Transverse colon (tissue), 4 donors: Measurements from ENCODE around the gene USP17L30. TPM values are rescaled to one million over a fixed set of nuclear protein-coding genes. Genes with fewer than 3 reads are reported as not detected.
"Not testable (repeated sequence)": the region's sequence is repeated elsewhere in the genome, so short reads cannot be mapped to it uniquely, and the experiment has no call there.

ENCODE experiments used
- DNase-seq: peaks from one replicate; pipeline ENCODE4 v3.0.0-alpha.2; 2019
- H3K27ac ChIP-seq, 4 donors: fragments of 200-600 bp; sonication (generic); 2 replicates each; pipeline ENCODE4 v1.5.1; 2016 to 2018; ENCODE audit warnings: inconsistent platforms in 4 of 4
- H3K27me3 ChIP-seq: fragments of 200-600 bp; sonication (generic); 2 replicates; pipeline ENCODE4 v1.5.1; 2017; ENCODE audit warnings: inconsistent platforms
- H3K36me3 ChIP-seq, 4 donors: fragments of 200-600 bp; sonication (generic); 2 replicates each; pipeline ENCODE4 v1.5.1; 2017 to 2019; ENCODE audit warnings: inconsistent platforms in 4 of 4
- H3K4me1 ChIP-seq, 4 donors: fragments of 200-600 bp; sonication (generic); 2 replicates each; pipeline ENCODE4 v1.5.1; 2017 to 2020; ENCODE audit warnings: inconsistent platforms in 4 of 4
- H3K4me3 ChIP-seq, 4 donors: fragments of 200-600 bp; sonication (generic); 1 replicate in 1 of 4; 2 replicates in 3 of 4; pipeline versions ENCODE4 v1.5.1 to v1.6.1; 2017 to 2019; ENCODE audit warnings: inconsistent platforms in 4 of 4
- H3K9me3 ChIP-seq, 2 donors: fragments of 200-600 bp; sonication (generic); 2 replicates each; pipeline ENCODE4 v1.5.1; 2017 to 2019; ENCODE audit warnings: inconsistent platforms in 2 of 2
- EP300 ChIP-seq: sonication (generic); formaldehyde crosslinking; IDR thresholded peaks from one replicate; pipeline ENCODE4 v1.6.1; 2017; ENCODE audit warnings: antibody characterized with exemption, low read depth
- POLR2A ChIP-seq: fragments of 450-650 bp; IDR thresholded peaks from one replicate; pipeline ENCODE4 v1.6.1; 2016; ENCODE audit warnings: antibody characterized with exemption, mild to moderate bottlenecking, moderate library complexity
- POLR2AphosphoS5 ChIP-seq, 3 donors: sonication (generic); formaldehyde crosslinking; IDR thresholded peaks; one replicate each; pipeline ENCODE4 v1.6.1; 2016; ENCODE audit warnings: antibody characterized with exemption in 3 of 3
- WGBS, 2 donors: methylation state at CpG; one replicate each; pipeline ENCODE4 v1.1.5; 2018; ENCODE audit warnings: low coverage in 1 of 2; 5-methylcytosine and 5-hydroxymethylcytosine counted together
- in situ Hi-C, 4 donors: fragments of 200-750 bp; cut with MboI; loops; one replicate each; pipeline versions ENCODE4 v1.15.0 to v1.15.1; 2017; ENCODE audit warnings: low sequenced_read_pairs in 3 of 4, low pct_ligation_motif_present in 1 of 4, low pct_unique_long_range_greater_than_20kb in 1 of 4
- intact Hi-C: fragments of 100-400 bp; cut with DNase I; formaldehyde crosslinking; loops from one replicate; pipeline ENCODE4 v1.15.1; 2023; ENCODE audit warnings: low total_unique reads
- total RNA-seq, 4 donors: library from RNA; depleted of rRNA; stranded (reverse); fragments of >200 nt; gene quantifications; one replicate each; pipeline ENCODE4 v1.1.0, GENCODE V29; 2016
- TF ChIP-seq, protein P1 (sequence below), 5 experiments: fragments of 200-600 bp in 3 of 5; fragments of 450-650 bp in 2 of 5; sonication (generic) in 3 of 5; IDR thresholded peaks; 1 replicate in 2 of 5; 2 replicates in 3 of 5; pipeline ENCODE4 v1.5.1; 2016 to 2017; ENCODE audit warnings: antibody characterized with exemption in 5 of 5, inconsistent platforms in 3 of 5, mild to moderate bottlenecking in 2 of 5, moderate library complexity in 1 of 5

Gene USP17L30
- total RNA-seq, 4 donors from 2014 or later: not detected

DNA sequence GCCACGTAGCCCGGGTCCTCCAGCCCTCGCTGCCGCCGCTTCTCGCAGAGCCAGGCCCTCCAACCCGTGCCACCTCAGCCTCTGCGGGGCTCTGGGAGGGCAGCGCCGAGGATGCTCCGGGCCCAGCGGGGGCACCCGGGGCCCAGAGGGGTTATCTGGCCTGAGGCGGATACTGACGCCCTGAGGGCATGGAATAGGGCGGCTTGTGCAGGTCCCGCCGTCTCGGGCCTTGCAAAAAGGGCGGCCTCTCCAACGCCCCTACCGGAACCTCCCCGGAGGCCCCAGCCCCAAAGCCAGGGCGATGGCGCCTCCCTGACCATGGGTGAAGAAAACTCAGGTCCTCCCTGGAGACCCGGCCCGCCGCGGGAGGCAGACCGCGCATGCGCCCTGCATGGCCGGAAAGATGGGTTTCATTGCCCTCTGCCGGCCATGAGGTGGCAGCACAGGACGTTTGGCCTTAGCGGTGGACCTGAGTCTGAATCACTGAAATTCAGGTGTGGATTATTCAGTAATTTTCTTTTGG is 18.1 kb downstream of the USP17L30 start:
- intact Hi-C loops, H3K4me1 ChIP-seq, H3K9me3 ChIP-seq, H3K27me3 ChIP-seq, H3K36me3 ChIP-seq, in situ Hi-C loops, H3K27ac ChIP-seq: not testable (repeated sequence)
- DNase-seq: peak; percentile 64
- 21% methylated on average over 18 of the region's 36 CpGs; no CpG with 5 or more reads in 1 of the 2 donors for WGBS, 2 donors
- TF ChIP-seq, protein P1, sequence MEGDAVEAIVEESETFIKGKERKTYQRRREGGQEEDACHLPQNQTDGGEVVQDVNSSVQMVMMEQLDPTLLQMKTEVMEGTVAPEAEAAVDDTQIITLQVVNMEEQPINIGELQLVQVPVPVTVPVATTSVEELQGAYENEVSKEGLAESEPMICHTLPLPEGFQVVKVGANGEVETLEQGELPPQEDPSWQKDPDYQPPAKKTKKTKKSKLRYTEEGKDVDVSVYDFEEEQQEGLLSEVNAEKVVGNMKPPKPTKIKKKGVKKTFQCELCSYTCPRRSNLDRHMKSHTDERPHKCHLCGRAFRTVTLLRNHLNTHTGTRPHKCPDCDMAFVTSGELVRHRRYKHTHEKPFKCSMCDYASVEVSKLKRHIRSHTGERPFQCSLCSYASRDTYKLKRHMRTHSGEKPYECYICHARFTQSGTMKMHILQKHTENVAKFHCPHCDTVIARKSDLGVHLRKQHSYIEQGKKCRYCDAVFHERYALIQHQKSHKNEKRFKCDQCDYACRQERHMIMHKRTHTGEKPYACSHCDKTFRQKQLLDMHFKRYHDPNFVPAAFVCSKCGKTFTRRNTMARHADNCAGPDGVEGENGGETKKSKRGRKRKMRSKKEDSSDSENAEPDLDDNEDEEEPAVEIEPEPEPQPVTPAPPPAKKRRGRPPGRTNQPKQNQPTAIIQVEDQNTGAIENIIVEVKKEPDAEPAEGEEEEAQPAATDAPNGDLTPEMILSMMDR (IDR thresholded peaks at IDR 0.05): peak; percentile 52 to 62 (median 58)
- H3K4me3 ChIP-seq: peak overlapping the region in 3 of 4 donors; percentile 42 to 57 (median 47)

DNA sequence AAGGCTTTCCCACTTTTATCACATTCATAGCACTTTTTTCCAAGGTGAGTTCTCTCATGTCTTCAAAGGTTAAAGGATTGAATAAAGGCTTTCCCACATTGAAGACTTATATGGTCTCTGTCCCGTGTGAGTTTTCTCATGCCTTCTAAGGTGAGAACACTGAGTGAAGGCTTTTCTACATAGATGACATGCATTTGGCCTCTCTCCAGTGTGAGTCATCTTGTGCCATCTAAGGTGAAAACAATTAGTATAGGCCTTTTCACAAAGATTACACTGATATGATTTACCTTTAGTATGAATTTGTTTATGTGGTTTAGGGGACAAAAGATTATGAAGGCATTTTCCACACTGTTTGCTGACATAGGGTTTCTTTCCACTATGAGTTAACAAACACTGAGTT is 21.2 kb downstream of the USP17L30 start:
- in situ Hi-C loops (no loop called here), intact Hi-C loops (no loop called here)
- Histone ChIP-seq H3K9me3 (no peaks in the 10 kb centered on the region), H3K4me1 (peaks cover 0 to 2% (median 0%) of the 10 kb centered on the region in 4 donors), H3K27ac (no peak overlapping the region), H3K4me3 (no peak overlapping the region), H3K36me3 (no peaks in the 10 kb centered on the region), H3K27me3 (no peaks in the 10 kb centered on the region)
- no peak for DNase-seq
- 63% methylated on average over 1 of the region's 1 CpG; no CpG with 5 or more reads in 1 of the 2 donors for WGBS, 2 donors
- no peak for TF ChIP-seq POLR2A
- TF ChIP-seq, protein P1 (IDR thresholded peaks at IDR 0.05): no peak
- no peak for TF ChIP-seq EP300
- TF ChIP-seq POLR2AphosphoS5 (IDR thresholded peaks at IDR 0.05): no peak

DNA sequence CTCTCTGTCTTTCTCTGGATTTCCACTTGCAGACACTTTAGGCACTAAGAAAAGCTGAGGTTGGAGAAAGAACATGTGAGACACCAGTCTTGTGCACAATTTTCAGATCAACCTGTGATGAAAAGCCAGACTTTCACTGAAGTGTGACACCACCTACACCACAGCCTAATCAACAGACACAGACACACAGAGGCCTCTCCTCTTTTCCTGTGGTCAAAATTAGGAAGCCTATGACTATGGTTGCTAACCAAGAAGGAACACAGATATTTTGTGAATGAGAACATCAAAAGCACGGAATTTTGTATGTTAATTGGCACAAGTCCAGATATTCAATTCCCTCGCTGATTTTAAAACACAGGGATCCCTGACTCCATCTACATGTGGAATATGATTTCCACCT is 26.1 kb downstream of the USP17L30 start:
- H3K4me3 ChIP-seq, H3K27me3 ChIP-seq, DNase-seq, H3K9me3 ChIP-seq, H3K36me3 ChIP-seq, in situ Hi-C loops, H3K4me1 ChIP-seq, H3K27ac ChIP-seq, intact Hi-C loops: not testable (repeated sequence)
- WGBS, 2 donors: 52 to 70% methylated on average over 2 of the region's 2 CpGs

DNA sequence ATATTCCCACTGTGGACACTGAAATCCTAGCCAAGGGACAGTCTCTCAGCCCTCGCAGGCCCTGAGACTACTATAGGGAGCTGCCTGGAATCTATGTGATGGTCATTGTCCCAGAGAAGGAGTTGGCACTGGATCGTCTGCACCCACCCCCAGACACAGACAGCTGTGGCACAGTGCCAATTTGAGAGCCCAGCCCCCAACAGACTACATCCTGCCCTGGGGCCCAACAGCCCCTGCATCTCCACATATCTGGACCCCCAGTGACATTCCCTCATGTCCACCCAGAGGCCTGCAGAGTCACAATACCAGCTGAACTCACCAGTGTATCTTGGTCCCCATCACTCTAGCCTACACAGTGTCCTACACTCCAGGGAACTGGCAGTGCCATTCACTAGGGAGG is 42.8 kb downstream of the USP17L30 start:
- H3K9me3 ChIP-seq, H3K27me3 ChIP-seq, H3K36me3 ChIP-seq, H3K4me3 ChIP-seq, DNase-seq, in situ Hi-C loops, H3K4me1 ChIP-seq, H3K27ac ChIP-seq, intact Hi-C loops: not testable (repeated sequence)
- 68% methylated on average over 2 of the region's 2 CpGs; no CpG with 5 or more reads in 1 of the 2 donors for WGBS, 2 donors

DNA sequence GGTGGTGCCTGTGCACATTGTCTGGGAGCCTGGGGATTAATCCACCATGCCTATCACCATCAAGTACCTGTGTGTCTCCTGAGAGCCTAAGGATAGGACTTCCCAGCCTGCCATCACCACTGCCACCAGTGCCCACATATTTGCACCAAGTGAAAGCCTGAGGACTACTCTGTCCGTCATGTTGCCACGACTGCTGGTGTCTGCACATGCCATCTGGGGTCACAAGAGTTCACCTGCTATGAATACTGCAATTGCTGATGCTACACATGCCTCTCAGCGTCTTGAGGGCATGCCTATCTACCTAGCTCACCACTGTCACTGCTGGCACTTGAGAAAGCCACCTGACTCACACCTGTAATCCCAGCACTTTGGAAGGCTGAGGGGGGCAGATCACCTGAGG is 43.6 kb downstream of the USP17L30 start:
- DNase-seq, H3K9me3 ChIP-seq, H3K4me1 ChIP-seq, H3K4me3 ChIP-seq, intact Hi-C loops, H3K27me3 ChIP-seq, H3K27ac ChIP-seq, in situ Hi-C loops, H3K36me3 ChIP-seq: not testable (repeated sequence)
- 74% methylated on average over 3 of the region's 3 CpGs; no CpG with 5 or more reads in 1 of the 2 donors for WGBS, 2 donors

DNA sequence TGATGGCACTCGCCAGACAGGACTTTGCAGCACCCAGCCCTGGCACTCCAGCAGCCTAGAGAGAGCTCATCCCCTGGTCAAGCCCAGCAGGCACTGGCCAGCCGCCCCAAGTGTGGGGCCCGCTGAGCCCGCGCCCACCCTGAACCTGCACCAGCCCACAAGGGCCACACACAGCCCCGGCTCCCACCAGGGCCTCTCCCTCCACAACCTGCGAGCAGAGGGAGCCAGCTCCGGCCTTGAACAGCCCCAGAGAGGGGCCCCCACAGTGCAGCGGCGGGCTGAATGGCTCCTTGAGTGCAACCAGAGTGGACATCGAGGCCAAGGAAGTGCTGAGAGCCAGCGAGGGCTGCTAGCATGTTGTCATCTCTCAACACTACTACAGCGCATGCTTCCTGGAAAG is 46.9 kb downstream of the USP17L30 start:
- H3K27me3 ChIP-seq: no peaks in the 10 kb centered on the region
- WGBS, 2 donors: 94% methylated on average over 12 of the region's 13 CpGs; no CpG with 5 or more reads in 1 of the 2 donors
- no peak overlapping the region for H3K27ac ChIP-seq
- in situ Hi-C loops: no loop called here
- DNase-seq: no peak
- H3K4me3 ChIP-seq: no peak overlapping the region
- no peaks in the 10 kb centered on the region for H3K36me3 ChIP-seq
- TF ChIP-seq EP300: no peak
- TF ChIP-seq, protein P1 (IDR thresholded peaks at IDR 0.05): no peak
- no peak for TF ChIP-seq POLR2A
- no peak for TF ChIP-seq POLR2AphosphoS5 (IDR thresholded peaks at IDR 0.05)
- H3K9me3 ChIP-seq: no peaks in the 10 kb centered on the region
- intact Hi-C loops: no loop called here
- no peaks in the 10 kb centered on the region for H3K4me1 ChIP-seq
